SU-DHL-6 (cell line): ENCODE measurements around the gene CHD6.

Source experiments
- H2AFZ ChIP-seq: fragments of 200-600 bp; sonication (generic); 2 replicates; pipeline ENCODE4 v1.6.1; 2014; ENCODE audit warnings: low read depth, mild to moderate bottlenecking, moderate library complexity, mixed read lengths, antibody characterized with exemption, low read length; ENCODE audit not compliant: severe bottlenecking
- H3F3A ChIP-seq: fragments of 200-600 bp; shearing (Covaris generic); 2 replicates; pipeline ENCODE4 v1.6.0; 2016; ENCODE audit warnings: antibody characterized with exemption, mild to moderate bottlenecking; ENCODE audit not compliant: insufficient read depth
- H3K27ac ChIP-seq: fragments of 200-600 bp; sonication (generic); 2 replicates; pipeline ENCODE4 v1.5.1; 2016; ENCODE audit warnings: low read depth, mild to moderate bottlenecking, low read length, moderate library complexity, mixed read lengths
- H3K27me3 ChIP-seq: fragments of 200-600 bp; sonication (generic), shearing (Covaris generic); 2 replicates; pipeline ENCODE4 v1.6.0; 2014; ENCODE audit warnings: mild to moderate bottlenecking, low read length
- H3K36me3 ChIP-seq: fragments of 200-600 bp; sonication (generic); 2 replicates; pipeline ENCODE4 v1.6.1; 2014; ENCODE audit warnings: mild to moderate bottlenecking, low read length, mixed read lengths
- H3K4me2 ChIP-seq: fragments of 300-600, 200-600 bp; shearing (Covaris generic), sonication (generic); 2 replicates; pipeline ENCODE4 v1.6.0; 2014; ENCODE audit warnings: low read length, low read depth, mild to moderate bottlenecking; ENCODE audit not compliant: poor library complexity, severe bottlenecking
- H3K4me3 ChIP-seq: fragments of 200-600 bp; sonication (generic); 2 replicates; pipeline ENCODE4 v1.5.1; 2014; ENCODE audit warnings: antibody characterized with exemption, low read length, mild to moderate bottlenecking, mixed read lengths; ENCODE audit not compliant: insufficient read depth, poor library complexity, severe bottlenecking
- H3K79me2 ChIP-seq: fragments of 200-600 bp; sonication (generic); 2 replicates; pipeline ENCODE4 v1.6.1; 2014; ENCODE audit warnings: mild to moderate bottlenecking, low read length, moderate library complexity; ENCODE audit not compliant: insufficient read depth
- H3K9ac ChIP-seq: fragments of 200-600 bp; sonication (generic); 2 replicates; pipeline ENCODE4 v1.7.0; 2014; ENCODE audit warnings: mild to moderate bottlenecking, low read length
- H3K9me2 ChIP-seq: fragments of 200-600 bp; sonication (generic); replicated peaks from 2 replicates; pipeline ENCODE4 v1.6.1; 2014; ENCODE audit warnings: low read length; ENCODE audit not compliant: insufficient read depth
- H3K9me3 ChIP-seq: fragments of 200-600 bp; sonication (generic); 2 replicates; pipeline ENCODE4 v1.6.1; 2014; ENCODE audit warnings: low read length, mixed read lengths; ENCODE audit not compliant: insufficient read depth
- H4K20me1 ChIP-seq: fragments of 200-600 bp; sonication (generic); 2 replicates; pipeline ENCODE4 v1.6.1; 2014; ENCODE audit warnings: low read depth, mild to moderate bottlenecking, antibody characterized with exemption, low read length, moderate library complexity, mixed read lengths
- CTCF ChIP-seq: fragments of 200-600 bp; sonication (generic); IDR thresholded peaks from one replicate; pipeline ENCODE4 v1.5.1; 2017; ENCODE audit warnings: antibody characterized with exemption, mild to moderate bottlenecking, low read length, moderate library complexity; ENCODE audit not compliant: insufficient read depth, poor library complexity, severe bottlenecking
- EZH2phosphoT487 ChIP-seq: fragments of 200-600 bp; sonication (generic), shearing (Covaris generic); conservative IDR thresholded peaks from 2 replicates; pipeline ENCODE4 v1.6.1; 2018; ENCODE audit warnings: mild to moderate bottlenecking, antibody characterized with exemption, low read length, moderate library complexity, mixed read lengths

Gene CHD6

GRCh38 chr20:41352666-41353065 is 265.5 kb downstream of the CHD6 start:
- no peaks in the 10 kb centered on the region for H4K20me1 ChIP-seq
- H3K4me2 ChIP-seq = no peak overlapping the region
- no peaks in the 10 kb centered on the region for H3K36me3 ChIP-seq
- H3K27me3 ChIP-seq = no peaks in the 10 kb centered on the region
- no peak overlapping the region for H3K4me3 ChIP-seq
- no peaks in the 10 kb centered on the region for H3K9me2 ChIP-seq
- TF ChIP-seq EZH2phosphoT487 = no peak
- H2AFZ ChIP-seq = no peak overlapping the region
- no peaks in the 10 kb centered on the region for H3K9me3 ChIP-seq
- no peak overlapping the region for H3K9ac ChIP-seq
- H3K79me2 ChIP-seq = no peaks in the 10 kb centered on the region
- H3F3A ChIP-seq = no peaks in the 10 kb centered on the region
- H3K27ac ChIP-seq = no peak overlapping the region

- no peaks in the 10 kb centered on the region for H3K79me2 ChIP-seq
- TF ChIP-seq CTCF (no peak), EZH2phosphoT487 (no peak)
- H3K36me3 ChIP-seq = no peaks in the 10 kb centered on the region
- no peak overlapping the region for H3K4me2 ChIP-seq
- H3K4me3 ChIP-seq = no peak overlapping the region
- no peak overlapping the region for H3K27ac ChIP-seq
- H3K9me2 ChIP-seq = no peaks in the 10 kb centered on the region
- no peaks in the 10 kb centered on the region for H3K27me3 ChIP-seq
- no peak overlapping the region for H3K9ac ChIP-seq
- H3K9me3 ChIP-seq = no peaks in the 10 kb centered on the region
- no peak overlapping the region for H2AFZ ChIP-seq
- H4K20me1 ChIP-seq = no peaks in the 10 kb centered on the region
- no peaks in the 10 kb centered on the region for H3F3A ChIP-seq
These were observed 266.1 kb downstream of the CHD6 start for GRCh38 chr20:41352106-41352505.
